Activated CD8-positive, alpha-beta T cell treated with anti-CD3 and anti-CD28 coated beads, Interleukin-2, amount 10 ng/mL, durations not matched to agents 7 days and 5 days (primary cell): ENCODE measurements around the gene RNF26. TPM values are rescaled to one million over a fixed set of nuclear protein-coding genes. Genes with fewer than 3 reads are reported as not detected.
"Not testable (repeated sequence)": the region's sequence is repeated elsewhere in the genome, so short reads cannot be mapped to it uniquely, and the experiment has no call there.

Source experiments
- ATAC-seq: fragments of 150-1000 bp; cut with Tn5 transposase; one replicate; pipeline ENCODE4 v1.10.0; 2021; ENCODE audit warnings: moderate library complexity
- CTCF ChIA-PET: fragments of 350-600 bp; sonication (Branson Sonifier 250); formaldehyde crosslinking; loops from one replicate; lab custom pipeline; 2021; ENCODE audit warnings: antibody characterized with exemption; lab: Charles Lee
- POLR2A ChIA-PET: fragments of 350-600 bp; sonication (Branson Sonifier 250); formaldehyde crosslinking; loops from one replicate; lab custom pipeline; 2021; ENCODE audit warnings: antibody characterized with exemption; lab: Charles Lee
- DNase-seq: peaks from one replicate; pipeline ENCODE4 v3.0.0-alpha.2; 2020
- H3K27ac Mint-ChIP-seq: one replicate; pipeline ENCODE4 v1.8.0; 2021; ENCODE audit warnings: mild to moderate bottlenecking, mixed read lengths
- H3K27me3 Mint-ChIP-seq: one replicate; pipeline ENCODE4 v1.8.0; 2021; ENCODE audit warnings: low read depth, mixed read lengths
- H3K36me3 Mint-ChIP-seq: one replicate; pipeline ENCODE4 v1.8.0; 2021; ENCODE audit warnings: low read depth, mixed read lengths
- H3K4me1 Mint-ChIP-seq: one replicate; pipeline ENCODE4 v1.8.0; 2021; ENCODE audit warnings: low read depth, mixed read lengths
- H3K4me3 Mint-ChIP-seq: one replicate; pipeline ENCODE4 v1.8.0; 2021; ENCODE audit warnings: mild to moderate bottlenecking, mixed read lengths
- H3K9me3 Mint-ChIP-seq: one replicate; pipeline ENCODE4 v1.8.0; 2022; ENCODE audit warnings: mixed read lengths; ENCODE audit not compliant: insufficient read depth
- microRNA-seq: library from miRNA; unstranded; fragments of <30 nt; microRNA quantifications from one replicate; pipeline ENCODE4 v1.2.0, GENCODE V29; 2022
- total RNA-seq, 2 experiments: library from RNA; stranded (reverse); gene quantifications; one replicate each; pipeline ENCODE4 v1.2.3, GENCODE V29; 2021

The RNF26 gene
- total RNA-seq, 2 experiments from 2014 or later = 40.5 to 41.8 TPM

DNA sequence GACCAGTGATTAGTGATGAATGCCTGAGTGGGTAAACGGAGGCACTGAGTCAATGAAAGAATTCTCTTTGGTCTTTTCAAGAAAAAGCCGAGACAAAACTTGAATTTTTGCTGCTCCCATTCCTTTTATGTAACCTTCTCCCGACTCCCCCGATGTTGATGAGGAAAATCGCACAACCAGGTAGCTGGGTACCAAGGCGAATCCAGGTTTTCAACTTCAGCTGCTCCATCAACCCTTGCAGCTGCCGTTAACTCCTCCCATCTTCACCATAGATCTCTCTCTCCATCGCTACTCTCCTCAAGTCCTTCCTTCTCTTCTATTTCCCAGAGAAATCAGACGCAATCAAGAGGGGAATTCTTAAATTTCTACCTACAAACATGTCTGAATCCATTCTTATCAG, 47.8 kb downstream of the RNF26 start:
- POLR2A ChIA-PET = no interaction called here
- Mint-ChIP-seq H3K27ac (no peak overlapping the region), H3K4me1 (peaks cover 12% of the 10 kb centered on the region), H3K36me3 (no peaks in the 10 kb centered on the region), H3K4me3 (no peak overlapping the region), H3K9me3 (no peaks in the 10 kb centered on the region), H3K27me3 (peaks cover 9% of the 10 kb centered on the region)
- DNase-seq = no peak
- CTCF ChIA-PET = interaction anchor here (0.7 to 6.3 kb wide), 9 partner anchors 8 to 93 kb away, joined by 3 to 59 read pairs (median 4); no protein-coding TSS in a partner anchor
- no peak for ATAC-seq

DNA sequence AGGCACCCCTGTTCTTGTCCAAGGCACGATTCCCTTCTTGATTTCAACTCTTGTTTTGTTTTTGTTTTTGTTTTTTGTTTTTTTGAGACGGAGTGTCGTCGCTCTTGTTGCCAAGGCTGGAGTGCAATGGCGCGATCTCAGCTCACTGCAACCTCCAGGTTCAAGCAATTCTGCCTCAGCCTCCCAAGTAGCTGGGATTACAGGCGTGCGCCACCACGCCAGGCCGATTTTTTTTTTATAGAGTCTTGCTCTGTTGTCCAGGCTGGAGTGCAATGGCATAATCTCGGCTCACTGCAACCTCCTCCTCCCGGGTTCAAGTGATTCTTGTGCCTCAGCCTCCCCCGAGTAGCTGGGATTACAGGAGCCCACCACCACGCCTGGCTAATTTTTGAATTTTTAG, 48.2 kb downstream of the RNF26 start:
- not testable (repeated sequence) for ATAC-seq, H3K36me3 Mint-ChIP-seq, H3K27ac Mint-ChIP-seq, H3K9me3 Mint-ChIP-seq, H3K4me3 Mint-ChIP-seq, DNase-seq, H3K27me3 Mint-ChIP-seq
- CTCF ChIA-PET = interaction anchor here (0.7 to 6.3 kb wide), 8 partner anchors 12 to 92 kb away, joined by 3 to 59 read pairs (median 4); no protein-coding TSS in a partner anchor
- peaks cover 11% of the 10 kb centered on the region for H3K4me1 Mint-ChIP-seq
- POLR2A ChIA-PET = interaction anchor here (0.7 kb wide), 1 partner anchor 956 kb away, joined by 3 read pairs; no protein-coding TSS in a partner anchor

DNA sequence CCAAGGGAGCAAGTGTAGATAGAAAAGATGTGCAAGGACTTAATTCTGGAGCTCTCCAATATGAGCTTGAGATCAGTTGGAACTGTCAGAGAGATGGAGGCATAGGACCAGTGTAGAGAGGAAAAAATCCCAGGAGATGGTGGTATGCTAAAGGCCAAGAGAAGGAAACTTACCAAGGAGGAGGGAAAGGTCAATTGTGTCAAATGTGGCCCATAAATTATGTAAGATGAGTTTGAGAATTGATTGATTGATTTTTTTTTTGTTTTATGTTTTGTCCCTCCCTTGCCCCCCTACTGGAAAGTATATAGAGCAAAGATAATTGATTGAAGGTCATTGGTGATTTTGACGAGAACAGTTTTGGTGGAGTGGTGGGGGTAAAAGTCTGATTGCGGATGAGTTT, 50.0 kb downstream of the RNF26 start:
- Mint-ChIP-seq H3K27ac (no peak overlapping the region), H3K4me3 (no peak overlapping the region), H3K36me3 (no peaks in the 10 kb centered on the region), H3K27me3 (peaks cover 7% of the 10 kb centered on the region), H3K4me1 (peaks cover 9% of the 10 kb centered on the region), H3K9me3 (no peaks in the 10 kb centered on the region)
- ChIA-PET POLR2A (no interaction called here), CTCF (interaction anchor here (2.6 kb wide), 1 partner anchor 90 kb away, joined by 9 read pairs; no protein-coding TSS in a partner anchor)
- DNase-seq = no peak
- ATAC-seq = no peak

Small RNAs within 50 kb of the gene (microRNA-seq; reads per million reads assigned to microRNA genes)
- gene MIR6756 = not detected

Other genes starting within 250 kb of the RNF26 start
- 10 to 100 TPM; 31.0 to 32.5 TPM for gene HMBS, start 249.6 kb upstream of the RNF26 start, total RNA-seq
- gene DPAGT1, start 232.7 kb upstream of the RNF26 start, total RNA-seq = 10 to 100 TPM; 52.5 to 57.7 TPM
- 10 to 100 TPM; 33.2 to 35.2 TPM for gene C2CD2L, start 227.2 kb upstream of the RNF26 start, total RNA-seq
- 10 to 100 TPM; 36.1 to 40.9 TPM for gene HINFP, start 212.9 kb upstream of the RNF26 start, total RNA-seq
- under 1 TPM in 1 of 2 experiments, not detected in 1; 0.18 TPM for gene ABCG4, start 185.5 kb upstream of the RNF26 start, total RNA-seq
- 10 to 100 TPM; 24.6 to 24.8 TPM for gene NLRX1, start 165.8 kb upstream of the RNF26 start, total RNA-seq
- gene NHERF4, start 149.1 kb upstream of the RNF26 start, total RNA-seq = under 1 TPM; 0.18 to 0.63 TPM
- gene CBL, start 128.2 kb upstream of the RNF26 start, total RNA-seq = 10 to 100 TPM; 43.6 to 43.7 TPM
- gene MCAM, start 17.4 kb upstream of the RNF26 start, total RNA-seq = 1 to 10 TPM; 2.9 to 4.4 TPM
- gene C1QTNF5, start 6.4 kb downstream of the RNF26 start, total RNA-seq = not detected
- not detected for gene MFRP, start 12.2 kb downstream of the RNF26 start, total RNA-seq
- gene USP2, start 47.2 kb downstream of the RNF26 start, total RNA-seq = under 1 TPM; 0.55 to 0.68 TPM
- not detected for gene THY1, start 88.6 kb downstream of the RNF26 start, total RNA-seq